HG03521 (cell line): ENCODE measurements around the gene RRN3.
"Not testable (repeated sequence)": the region's sequence is repeated elsewhere in the genome, so short reads cannot be mapped to it uniquely, and the experiment has no call there.

Experiments
- ATAC-seq: cut with Tn5 transposase; IDR thresholded peaks from one replicate; pipeline ENCODE4 v1.9.1; 2021; ENCODE audit warnings: mild to moderate bottlenecking, moderate library complexity; ENCODE audit not compliant: unreplicated experiment

Gene RRN3

GRCh38 chr16:15052747-15053476 lies 41.2 kb downstream of the RRN3 start:
- no peak for ATAC-seq

- ATAC-seq, result no peak
Measured at GRCh38 chr16:15051387-15051951, 42.6 kb downstream of the RRN3 start.

DNA sequence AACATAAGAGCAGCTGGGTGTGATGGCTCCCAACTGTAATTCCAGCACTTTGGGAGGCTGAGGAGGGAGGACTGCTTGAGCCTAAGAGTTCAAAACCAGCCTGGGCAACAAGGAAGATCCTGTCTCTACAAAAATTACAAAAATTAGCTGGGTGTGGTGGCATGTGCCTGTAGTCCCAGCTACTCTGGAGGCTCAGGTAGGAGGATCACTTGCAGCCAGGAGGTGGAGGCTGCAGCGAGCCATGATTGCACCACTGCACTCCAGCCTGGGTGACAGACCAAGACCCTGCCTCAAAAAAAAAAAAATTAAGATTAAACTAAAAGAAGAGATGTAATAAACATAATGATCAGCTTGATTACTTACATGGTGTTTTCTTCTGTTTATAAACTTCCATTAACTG lies 43.6 kb downstream of the RRN3 start:
- not testable (repeated sequence) for ATAC-seq

GRCh38 chr16:15049581-15050180 lies 44.4 kb downstream of the RRN3 start:
- ATAC-seq, result no peak

DNA sequence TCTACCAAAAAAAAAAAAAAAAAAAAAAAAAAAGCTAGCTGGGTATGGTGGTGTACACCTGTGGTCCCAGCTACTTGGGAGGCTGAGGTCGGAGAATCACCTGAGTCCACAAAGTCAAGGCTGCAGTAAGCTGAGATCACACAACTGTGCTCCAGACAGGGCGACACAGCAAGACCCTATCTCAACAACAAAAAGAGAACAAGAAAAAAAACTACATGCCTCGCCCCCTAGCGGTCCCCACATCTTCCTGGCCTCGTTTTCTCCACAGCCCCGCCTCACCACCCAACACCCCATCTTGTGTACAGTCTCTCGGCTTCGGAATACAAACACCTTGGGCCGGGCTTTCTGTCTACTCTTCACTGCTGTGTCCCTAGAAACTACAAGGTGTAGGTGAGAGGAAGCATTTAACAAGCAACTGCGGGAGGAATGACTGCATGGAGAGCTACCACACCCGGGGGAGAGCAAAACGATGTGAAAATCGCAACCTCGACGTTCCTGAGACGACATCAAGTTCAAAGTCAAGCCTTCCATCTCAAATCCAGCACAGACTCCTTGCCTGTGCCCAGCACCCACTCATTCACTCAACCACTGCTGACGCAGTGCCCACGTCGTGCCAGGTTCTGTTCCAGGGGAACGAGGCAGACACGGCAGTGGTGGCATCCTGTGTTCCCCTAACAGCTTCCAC lies 47.2 kb downstream of the RRN3 start:
- no peak for ATAC-seq

GRCh38 chr16:15045270-15045669 lies 48.8 kb downstream of the RRN3 start:
- ATAC-seq, result not testable (repeated sequence)

- ATAC-seq, result no peak
Measured at GRCh38 chr16:15044286-15044685, 49.8 kb downstream of the RRN3 start.

GRCh38 chr16:15043344-15043743 lies 50.7 kb downstream of the RRN3 start:
- no peak for ATAC-seq

DNA sequence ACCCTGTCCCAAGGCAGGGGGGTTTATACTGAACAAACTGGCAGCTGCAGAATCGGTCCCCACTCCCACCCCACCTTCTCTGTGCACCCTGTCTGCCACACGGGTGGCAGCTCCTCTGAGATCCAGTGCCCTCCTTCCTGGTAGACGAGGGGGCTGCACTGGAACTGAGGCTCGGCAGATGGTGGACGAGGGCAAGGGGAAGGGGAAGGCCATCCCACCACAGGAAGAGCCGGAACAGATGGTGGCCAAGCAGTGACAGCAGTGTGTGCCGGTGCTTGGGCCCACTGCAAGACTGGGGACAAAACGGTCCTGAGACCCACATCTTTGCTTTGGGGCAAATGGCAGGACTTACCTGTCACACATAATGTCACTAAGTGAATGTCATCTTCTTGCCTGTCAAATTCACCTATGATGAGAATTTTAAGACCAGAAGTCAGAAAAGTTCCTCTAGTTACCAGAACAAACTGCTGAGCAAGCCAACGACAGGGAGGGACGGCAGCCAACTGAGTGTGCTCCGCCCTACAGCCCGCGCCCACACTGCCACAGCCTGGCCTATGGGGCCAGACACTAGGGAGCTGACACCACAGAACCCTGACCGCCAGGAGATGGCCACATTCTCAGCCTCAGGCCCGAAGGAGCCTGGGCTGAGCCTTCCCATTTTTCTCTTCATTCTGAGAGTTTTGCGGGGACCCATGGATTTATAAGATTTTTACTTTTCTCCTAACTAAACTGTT lies 52.6 kb downstream of the RRN3 start:
- ATAC-seq, result no peak

DNA sequence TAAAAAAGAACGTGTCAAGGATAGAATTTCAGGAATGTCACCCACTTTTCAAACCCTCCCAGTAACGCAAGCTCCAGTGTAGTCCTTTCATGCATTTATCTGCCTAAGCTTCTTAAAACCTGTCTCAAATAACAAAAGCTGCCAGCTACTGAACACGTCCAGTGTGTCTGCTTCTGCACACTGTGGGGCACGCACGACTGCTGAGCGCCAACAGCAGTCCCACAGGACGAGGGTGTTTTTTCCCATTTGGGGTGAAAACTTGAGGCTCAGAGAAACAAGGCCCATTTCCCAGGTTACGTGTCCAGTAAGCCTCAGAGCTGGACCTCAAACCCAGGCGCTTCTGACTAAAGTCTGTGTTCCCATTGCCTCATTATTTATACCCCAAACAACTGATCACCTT lies 55.4 kb downstream of the RRN3 start:
- ATAC-seq, result no peak

DNA sequence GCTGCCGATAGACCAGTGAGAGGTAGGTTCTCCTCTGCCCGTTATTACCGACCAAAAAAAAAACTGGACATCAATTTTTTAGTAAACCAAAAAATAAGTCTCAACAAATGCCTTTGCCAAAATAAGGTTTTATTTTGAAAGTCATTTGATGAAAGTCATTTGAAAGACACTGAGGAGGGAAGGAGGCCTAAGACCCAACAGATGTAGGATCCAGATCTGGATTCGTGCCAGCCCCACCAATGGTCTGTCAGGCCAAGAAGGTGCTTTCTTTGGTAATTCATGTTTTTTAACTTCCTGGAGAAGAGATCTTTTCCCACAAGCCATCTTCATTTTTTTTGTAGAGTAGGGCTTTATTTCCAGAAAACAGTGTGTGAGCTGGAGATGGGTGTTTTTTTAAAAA lies 56.3 kb downstream of the RRN3 start:
- ATAC-seq, result no peak

DNA sequence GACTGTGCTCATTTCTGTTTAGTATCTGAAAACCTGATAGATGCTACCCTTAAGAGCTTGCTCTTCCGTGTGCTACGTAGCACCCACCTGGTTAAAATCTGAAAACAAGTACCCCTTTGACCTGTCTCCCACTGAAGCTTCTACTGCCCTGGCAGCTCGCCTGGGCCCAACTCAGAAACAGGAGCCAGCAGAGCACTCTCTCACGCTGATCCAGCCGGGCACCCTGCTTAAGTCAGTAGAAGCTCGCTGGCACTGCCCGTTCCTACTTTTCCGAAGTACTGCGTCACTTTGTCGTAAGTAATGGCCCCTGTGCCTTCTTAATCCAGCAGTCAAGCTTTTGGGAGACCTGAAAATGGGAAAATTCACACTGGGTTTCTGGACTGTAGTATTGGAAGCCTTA lies 57.1 kb downstream of the RRN3 start:
- ATAC-seq, result no peak

DNA sequence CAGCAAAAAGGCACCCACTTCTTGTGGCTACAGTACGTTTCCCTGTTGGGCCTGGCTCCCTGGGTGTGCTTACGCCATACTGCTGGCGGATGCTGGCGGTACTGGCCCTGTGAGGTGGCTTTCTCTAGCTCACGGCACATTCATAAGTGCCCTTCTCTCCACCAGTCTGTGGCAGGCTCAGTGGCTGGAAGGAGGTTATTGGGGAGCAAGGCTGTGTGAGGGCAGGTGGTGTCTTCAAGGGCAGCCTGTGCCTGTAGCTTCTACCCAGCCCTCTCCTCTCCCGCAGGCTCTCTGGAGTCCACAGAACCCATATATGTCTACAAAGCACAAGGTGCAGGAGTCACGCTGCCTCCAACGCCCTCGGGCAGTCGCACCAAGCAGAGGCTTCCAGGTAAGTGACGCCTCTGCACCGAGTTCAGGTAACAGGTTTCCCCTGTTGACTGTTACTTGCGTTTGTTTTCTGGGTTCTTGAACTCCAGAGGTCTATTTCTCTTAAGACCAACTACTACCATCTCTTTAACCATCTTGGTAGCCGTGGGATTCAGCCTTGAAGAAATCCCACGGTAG lies 58.8 kb downstream of the RRN3 start:
- ATAC-seq, result no peak

GRCh38 chr16:15034266-15035162 lies 59.6 kb downstream of the RRN3 start:
- ATAC-seq, result no peak

GRCh38 chr16:15033309-15033707 lies 60.8 kb downstream of the RRN3 start:
- ATAC-seq, result no peak

DNA sequence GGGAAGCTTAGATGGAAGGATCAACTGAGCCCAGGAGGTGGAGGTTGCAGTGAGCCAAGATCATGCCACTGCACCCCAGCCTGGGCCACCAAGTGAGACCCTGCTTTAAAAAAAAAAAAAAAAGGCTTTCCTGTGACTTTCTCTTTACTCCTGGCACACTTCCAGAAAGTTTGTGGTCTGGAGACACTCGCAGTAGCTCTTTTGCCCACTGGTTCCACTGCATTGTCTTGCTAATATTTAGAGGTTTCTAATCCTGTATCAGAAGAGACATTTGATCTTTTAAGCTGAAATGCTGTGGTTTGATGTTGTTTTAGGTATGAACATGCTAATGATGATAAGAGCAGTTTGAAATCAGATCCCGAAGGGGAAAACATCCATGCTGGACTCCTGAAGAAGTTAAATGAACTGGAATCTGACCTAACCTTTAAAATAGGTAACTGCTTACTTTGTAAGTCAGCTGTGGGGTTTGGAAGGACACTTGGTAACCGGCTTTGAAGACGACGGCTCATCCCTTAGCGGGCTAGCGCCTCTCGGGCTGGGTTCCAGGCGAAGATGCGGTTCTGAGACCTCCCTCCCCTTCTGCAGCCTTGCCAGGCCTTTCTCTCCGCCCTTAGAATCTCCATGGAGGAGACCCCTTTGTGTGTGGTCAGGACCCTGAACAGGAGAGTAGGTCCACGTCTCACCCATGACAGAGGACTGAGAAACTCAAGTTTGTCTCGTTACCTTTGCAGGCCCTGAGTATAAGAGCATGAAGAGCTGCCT lies 61.3 kb downstream of the RRN3 start:
- ATAC-seq, result no peak

DNA sequence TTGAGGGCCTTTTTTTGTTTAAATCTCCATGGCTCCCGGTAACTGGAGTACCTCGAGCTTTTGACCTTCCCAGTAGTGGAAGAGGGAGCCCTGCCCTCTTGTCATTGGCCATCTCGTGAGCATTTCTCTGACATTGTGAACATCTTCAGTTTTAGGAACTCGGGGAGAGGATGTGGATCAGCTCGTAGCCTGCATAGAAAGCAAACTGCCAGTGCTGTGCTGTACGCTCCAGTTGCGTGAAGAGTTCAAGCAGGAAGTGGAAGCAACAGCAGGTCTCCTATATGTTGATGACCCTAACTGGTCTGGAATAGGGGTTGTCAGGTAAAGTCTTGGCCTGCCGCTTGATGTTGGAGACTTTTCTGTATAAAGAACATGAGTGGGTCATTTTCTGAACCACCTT lies 62.5 kb downstream of the RRN3 start:
- ATAC-seq, result no peak

DNA sequence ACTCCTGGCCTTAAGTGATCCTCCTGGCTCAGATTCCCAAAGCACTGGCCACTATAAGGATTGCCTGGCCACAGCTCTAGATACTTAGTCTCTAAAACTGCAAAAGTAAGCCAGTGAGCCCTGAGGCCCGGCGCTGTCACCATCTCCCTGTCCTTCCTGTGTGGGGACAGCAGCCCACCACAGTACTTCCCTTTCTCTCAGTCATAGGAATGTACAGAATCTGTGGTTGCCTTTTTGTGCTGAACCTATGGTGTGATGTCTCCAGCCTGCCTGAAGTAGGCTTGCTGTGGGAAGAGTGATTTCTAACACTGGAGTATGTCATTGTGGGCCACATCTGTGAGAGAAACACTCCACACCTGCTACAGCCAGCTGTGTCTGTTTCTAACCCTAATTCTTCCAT lies 62.9 kb downstream of the RRN3 start:
- no peak for ATAC-seq

GRCh38 chr16:15029749-15030148 lies 64.3 kb downstream of the RRN3 start:
- not testable (repeated sequence) for ATAC-seq
